ENCODE results near the gene SYNGR1.

SYNGR1 gene

DNA sequence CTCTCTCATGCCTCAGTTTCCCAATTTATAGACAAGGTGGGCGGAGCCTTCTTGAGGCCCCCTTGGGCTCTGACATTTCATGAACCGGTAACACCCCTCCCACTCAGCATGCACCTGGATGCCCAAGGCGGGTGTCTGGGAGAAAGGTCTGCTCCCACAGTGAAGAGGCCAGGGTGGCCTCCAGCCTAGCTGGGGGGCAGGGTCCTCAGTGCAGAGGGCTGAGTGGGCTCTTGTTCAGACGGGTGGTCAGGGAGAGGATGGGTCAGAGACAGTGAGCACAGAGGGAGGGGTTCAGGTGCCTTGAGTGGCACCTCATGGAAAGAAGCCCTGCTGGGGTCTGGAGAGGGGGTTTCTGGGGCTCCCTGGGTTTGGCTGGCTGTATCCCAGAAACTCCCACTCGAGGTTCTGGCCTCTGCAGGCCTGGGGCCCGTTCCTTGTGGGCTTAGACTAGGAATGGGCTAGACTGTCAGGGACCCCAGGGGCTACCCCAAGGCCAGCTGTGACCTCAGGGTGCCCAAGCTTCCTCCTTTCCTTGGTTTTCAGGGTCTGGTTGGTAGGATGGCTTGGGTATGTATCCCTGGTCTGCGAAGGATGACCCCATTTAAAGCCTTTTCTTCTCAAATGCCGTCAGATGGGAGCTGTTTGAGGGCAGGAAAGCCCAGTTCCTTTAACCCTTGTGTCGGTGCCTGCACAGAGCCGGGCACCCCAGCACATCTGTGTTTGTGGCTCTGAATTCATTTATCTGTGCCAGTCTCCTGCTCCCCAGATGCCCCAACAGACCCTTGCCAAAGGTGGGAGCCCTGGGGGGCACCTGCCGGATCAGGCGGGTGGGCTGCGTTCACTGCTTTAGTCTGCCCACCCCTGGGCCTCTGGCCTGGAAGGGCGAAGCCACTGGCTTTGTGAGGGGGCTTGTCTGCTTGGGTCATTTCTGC is 1.2 kb downstream of the SYNGR1 start:
- H2AFZ ChIP-seq (ENCODE audit: low read depth), result no peak overlapping the region
- no peak overlapping the region for H3K4me3 ChIP-seq (IDR thresholded peaks at IDR 0.05; ENCODE audit: insufficient read depth, low read depth, low read length)
- H3K9ac ChIP-seq, result no peak overlapping the region
- no peaks in the 10 kb centered on the region for H3K27me3 ChIP-seq (ENCODE audit: insufficient read depth, low read depth)
- no peak overlapping the region for H3K27ac ChIP-seq
- H3K4me1 ChIP-seq (ENCODE audit: low read depth, poor library complexity, severe bottlenecking), result no peaks in the 10 kb centered on the region
- H3K79me2 ChIP-seq (ENCODE audit: insufficient read depth, low read depth), result no peaks in the 10 kb centered on the region
- H3K36me3 ChIP-seq (ENCODE audit: insufficient read depth), result no peaks in the 10 kb centered on the region
- no peak overlapping the region for H3K4me2 ChIP-seq
- TF ChIP-seq, protein P1, sequence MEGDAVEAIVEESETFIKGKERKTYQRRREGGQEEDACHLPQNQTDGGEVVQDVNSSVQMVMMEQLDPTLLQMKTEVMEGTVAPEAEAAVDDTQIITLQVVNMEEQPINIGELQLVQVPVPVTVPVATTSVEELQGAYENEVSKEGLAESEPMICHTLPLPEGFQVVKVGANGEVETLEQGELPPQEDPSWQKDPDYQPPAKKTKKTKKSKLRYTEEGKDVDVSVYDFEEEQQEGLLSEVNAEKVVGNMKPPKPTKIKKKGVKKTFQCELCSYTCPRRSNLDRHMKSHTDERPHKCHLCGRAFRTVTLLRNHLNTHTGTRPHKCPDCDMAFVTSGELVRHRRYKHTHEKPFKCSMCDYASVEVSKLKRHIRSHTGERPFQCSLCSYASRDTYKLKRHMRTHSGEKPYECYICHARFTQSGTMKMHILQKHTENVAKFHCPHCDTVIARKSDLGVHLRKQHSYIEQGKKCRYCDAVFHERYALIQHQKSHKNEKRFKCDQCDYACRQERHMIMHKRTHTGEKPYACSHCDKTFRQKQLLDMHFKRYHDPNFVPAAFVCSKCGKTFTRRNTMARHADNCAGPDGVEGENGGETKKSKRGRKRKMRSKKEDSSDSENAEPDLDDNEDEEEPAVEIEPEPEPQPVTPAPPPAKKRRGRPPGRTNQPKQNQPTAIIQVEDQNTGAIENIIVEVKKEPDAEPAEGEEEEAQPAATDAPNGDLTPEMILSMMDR (conservative IDR thresholded peaks at IDR 0.05; ENCODE audit: low read depth, low read length), result no peak
- H4K20me1 ChIP-seq (ENCODE audit: insufficient read depth), result no peaks in the 10 kb centered on the region

DNA sequence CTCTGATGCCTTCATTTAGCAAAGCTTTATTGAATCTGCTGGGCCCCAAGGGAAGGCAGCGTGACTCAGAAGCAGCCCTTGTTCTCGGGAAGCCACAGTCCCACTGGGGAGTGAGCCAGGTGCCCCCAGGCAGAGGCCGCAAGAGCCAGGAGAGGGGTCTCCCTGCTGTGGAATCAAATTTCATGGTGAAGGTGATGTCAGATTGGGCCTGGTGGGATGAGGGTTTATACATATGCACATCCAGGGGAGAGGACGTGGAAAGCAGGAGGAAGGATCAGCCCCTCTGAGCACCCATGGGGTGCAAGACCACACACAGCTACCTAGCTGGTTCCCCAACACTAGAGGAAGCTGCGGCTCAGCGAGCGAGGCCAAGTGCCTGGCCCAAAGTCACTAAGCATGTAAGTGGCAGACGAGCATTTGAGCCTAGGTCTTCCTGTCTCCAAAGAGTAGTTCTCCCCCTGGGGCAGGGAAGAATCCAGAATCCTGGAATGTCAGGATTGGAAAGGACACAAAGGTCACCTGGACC is 2.0 kb downstream of the SYNGR1 start:
- Histone ChIP-seq H3K79me2 (ENCODE audit: insufficient read depth, low read depth) (no peaks in the 10 kb centered on the region), H3K27me3 (ENCODE audit: insufficient read depth, low read depth) (no peaks in the 10 kb centered on the region), H2AFZ (ENCODE audit: low read depth) (no peak overlapping the region), H3K4me3 (IDR thresholded peaks at IDR 0.05; ENCODE audit: insufficient read depth, low read depth, low read length) (no peak overlapping the region), H3K4me1 (ENCODE audit: low read depth, poor library complexity, severe bottlenecking) (no peaks in the 10 kb centered on the region), H3K4me2 (no peak overlapping the region), H3K9ac (no peak overlapping the region), H3K36me3 (ENCODE audit: insufficient read depth) (no peaks in the 10 kb centered on the region), H3K27ac (no peak overlapping the region), H4K20me1 (ENCODE audit: insufficient read depth) (no peaks in the 10 kb centered on the region)
- TF ChIP-seq, protein P1 (conservative IDR thresholded peaks at IDR 0.05; ENCODE audit: low read depth, low read length), result no peak

DNA sequence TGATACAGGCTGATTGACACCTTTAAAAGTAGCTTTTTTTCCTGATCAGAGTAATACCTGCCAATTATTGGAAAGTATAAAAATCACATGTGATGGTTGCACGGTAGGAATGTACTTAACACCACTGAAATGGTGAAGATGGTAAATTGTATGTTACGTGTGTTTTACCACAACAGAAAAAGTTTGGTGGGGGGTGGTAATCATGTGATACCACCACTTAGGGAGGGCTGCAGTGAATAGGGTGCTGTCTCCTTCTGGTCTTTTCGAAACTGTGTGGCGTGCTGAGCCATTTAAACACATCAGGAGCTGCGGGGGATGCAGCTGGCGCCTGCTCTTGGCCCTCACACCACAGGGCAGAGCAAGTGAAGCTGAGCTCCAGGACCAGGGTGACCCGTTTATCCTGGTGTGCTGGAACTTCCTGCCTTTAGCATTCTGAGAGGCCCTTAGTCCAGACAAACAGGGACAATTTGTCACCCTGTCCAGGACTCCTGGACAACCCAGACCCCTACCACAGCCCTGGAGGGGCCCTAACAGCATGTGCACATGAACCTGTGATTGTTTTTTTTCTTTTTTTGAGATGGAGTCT is 2.6 kb downstream of the SYNGR1 start:
- no peaks in the 10 kb centered on the region for H3K4me1 ChIP-seq (ENCODE audit: low read depth, poor library complexity, severe bottlenecking)

DNA sequence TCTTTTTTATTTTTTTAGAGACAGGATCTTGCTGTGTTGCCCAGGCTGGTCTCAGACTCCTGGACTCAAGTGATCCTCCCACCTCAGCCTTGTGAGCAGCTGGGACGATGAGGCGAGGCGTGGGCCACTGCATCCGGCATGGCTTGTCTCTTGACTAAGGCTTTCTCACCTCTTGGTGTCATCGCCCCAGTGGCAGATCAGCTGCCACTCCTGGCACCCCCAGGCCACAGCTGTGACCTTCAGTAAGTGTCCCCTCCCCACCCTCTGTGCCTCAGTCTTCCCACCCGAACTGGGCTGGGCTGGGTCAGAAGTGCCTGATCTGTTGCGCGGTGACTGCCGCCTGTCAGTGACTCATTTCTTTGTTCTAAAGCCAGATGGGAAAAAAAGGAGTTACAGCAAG is 3.6 kb downstream of the SYNGR1 start:
- no peaks in the 10 kb centered on the region for H3K27me3 ChIP-seq (ENCODE audit: insufficient read depth, low read depth)
- no peaks in the 10 kb centered on the region for H3K79me2 ChIP-seq (ENCODE audit: insufficient read depth, low read depth)
- no peaks in the 10 kb centered on the region for H3K4me1 ChIP-seq (ENCODE audit: low read depth, poor library complexity, severe bottlenecking)
- H3K36me3 ChIP-seq (ENCODE audit: insufficient read depth), result no peaks in the 10 kb centered on the region
- no peak overlapping the region for H3K9ac ChIP-seq
- H3K4me2 ChIP-seq, result no peak overlapping the region
- no peak overlapping the region for H2AFZ ChIP-seq (ENCODE audit: low read depth)
- no peaks in the 10 kb centered on the region for H4K20me1 ChIP-seq (ENCODE audit: insufficient read depth)
- no peak overlapping the region for H3K4me3 ChIP-seq (IDR thresholded peaks at IDR 0.05; ENCODE audit: insufficient read depth, low read depth, low read length)
- no peak overlapping the region for H3K27ac ChIP-seq
- TF ChIP-seq, protein P1 (conservative IDR thresholded peaks at IDR 0.05; ENCODE audit: low read depth, low read length), result no peak

More for the DNA sequence above, 2.6 kb downstream of the SYNGR1 start:
- TF ChIP-seq, protein P1 (conservative IDR thresholded peaks at IDR 0.05; ENCODE audit: low read depth, low read length), result no peak
- no peak overlapping the region for H3K27ac ChIP-seq
- no peaks in the 10 kb centered on the region for H4K20me1 ChIP-seq (ENCODE audit: insufficient read depth)
- H3K9ac ChIP-seq, result no peak overlapping the region
- H3K27me3 ChIP-seq (ENCODE audit: insufficient read depth, low read depth), result no peaks in the 10 kb centered on the region
- no peak overlapping the region for H3K4me2 ChIP-seq
- no peaks in the 10 kb centered on the region for H3K79me2 ChIP-seq (ENCODE audit: insufficient read depth, low read depth)
- no peak overlapping the region for H2AFZ ChIP-seq (ENCODE audit: low read depth)
- H3K4me3 ChIP-seq (IDR thresholded peaks at IDR 0.05; ENCODE audit: insufficient read depth, low read depth, low read length), result no peak overlapping the region
- H3K36me3 ChIP-seq (ENCODE audit: insufficient read depth), result no peaks in the 10 kb centered on the region

Data from KMS-11 (cell line).